Bronchial epithelial cell (primary cell): ENCODE measurements around the gene RND1. TPM values are rescaled to one million over a fixed set of nuclear protein-coding genes. Genes with fewer than 3 reads are reported as not detected.

ENCODE experiments used
- DNase-seq: peaks from one replicate; pipeline ENCODE4 v3.0.0-alpha.2; 2010; ENCODE audit warnings: low read depth
- FAIRE-seq: peaks from 2 replicates; lab custom pipeline; 2011; peaks lifted over from hg19 to GRCh38; lab: Jason Lieb, UNC
- H3K27me3 ChIP-seq: 2 replicates; pipeline ENCODE4 v1.5.1; 2011; ENCODE audit warnings: low read length; ENCODE audit not compliant: control insufficient read depth, insufficient read depth
- H3K36me3 ChIP-seq: 2 replicates; pipeline ENCODE4 v1.5.1; 2011; ENCODE audit warnings: low read length; ENCODE audit not compliant: control insufficient read depth, insufficient read depth
- H3K4me3 ChIP-seq: 2 replicates; pipeline ENCODE4 v1.5.1; 2011; ENCODE audit warnings: mild to moderate bottlenecking, low read depth, low read length, control low read depth
- total RNA-seq: library from RNA; depleted of rRNA; stranded (reverse); fragments of >200 nt; gene quantifications from 2 replicates; pipeline ENCODE4 v1.2.1, GENCODE V29; 2014
- TF ChIP-seq, protein P1 (sequence below): IDR thresholded peaks from 2 replicates; pipeline ENCODE4 v1.5.1; 2011; ENCODE audit warnings: mild to moderate bottlenecking, moderate library complexity, low read length, control low read depth, inconsistent platforms; ENCODE audit not compliant: insufficient read depth, severe bottlenecking

RND1 gene
- total RNA-seq, 1 donor from 2014 or later, result 2.9 TPM

- FAIRE-seq (no peak), DNase-seq (peak; percentile 35)
- TF ChIP-seq, protein P1, sequence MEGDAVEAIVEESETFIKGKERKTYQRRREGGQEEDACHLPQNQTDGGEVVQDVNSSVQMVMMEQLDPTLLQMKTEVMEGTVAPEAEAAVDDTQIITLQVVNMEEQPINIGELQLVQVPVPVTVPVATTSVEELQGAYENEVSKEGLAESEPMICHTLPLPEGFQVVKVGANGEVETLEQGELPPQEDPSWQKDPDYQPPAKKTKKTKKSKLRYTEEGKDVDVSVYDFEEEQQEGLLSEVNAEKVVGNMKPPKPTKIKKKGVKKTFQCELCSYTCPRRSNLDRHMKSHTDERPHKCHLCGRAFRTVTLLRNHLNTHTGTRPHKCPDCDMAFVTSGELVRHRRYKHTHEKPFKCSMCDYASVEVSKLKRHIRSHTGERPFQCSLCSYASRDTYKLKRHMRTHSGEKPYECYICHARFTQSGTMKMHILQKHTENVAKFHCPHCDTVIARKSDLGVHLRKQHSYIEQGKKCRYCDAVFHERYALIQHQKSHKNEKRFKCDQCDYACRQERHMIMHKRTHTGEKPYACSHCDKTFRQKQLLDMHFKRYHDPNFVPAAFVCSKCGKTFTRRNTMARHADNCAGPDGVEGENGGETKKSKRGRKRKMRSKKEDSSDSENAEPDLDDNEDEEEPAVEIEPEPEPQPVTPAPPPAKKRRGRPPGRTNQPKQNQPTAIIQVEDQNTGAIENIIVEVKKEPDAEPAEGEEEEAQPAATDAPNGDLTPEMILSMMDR, result no peak
- no peaks in the 10 kb centered on the region for H3K27me3 ChIP-seq
- no peak overlapping the region for H3K4me3 ChIP-seq
- H3K36me3 ChIP-seq, result no peaks in the 10 kb centered on the region
Observed at GRCh38 chr12:48883305-48884161, 17.9 kb upstream of the RND1 start.

GRCh38 chr12:48882972-48883304 lies 17.3 kb upstream of the RND1 start:
- no peak overlapping the region for H3K4me3 ChIP-seq
- no peak for DNase-seq
- H3K36me3 ChIP-seq, result no peaks in the 10 kb centered on the region
- H3K27me3 ChIP-seq, result no peaks in the 10 kb centered on the region
- FAIRE-seq, result no peak
- TF ChIP-seq, protein P1, result no peak

DNA sequence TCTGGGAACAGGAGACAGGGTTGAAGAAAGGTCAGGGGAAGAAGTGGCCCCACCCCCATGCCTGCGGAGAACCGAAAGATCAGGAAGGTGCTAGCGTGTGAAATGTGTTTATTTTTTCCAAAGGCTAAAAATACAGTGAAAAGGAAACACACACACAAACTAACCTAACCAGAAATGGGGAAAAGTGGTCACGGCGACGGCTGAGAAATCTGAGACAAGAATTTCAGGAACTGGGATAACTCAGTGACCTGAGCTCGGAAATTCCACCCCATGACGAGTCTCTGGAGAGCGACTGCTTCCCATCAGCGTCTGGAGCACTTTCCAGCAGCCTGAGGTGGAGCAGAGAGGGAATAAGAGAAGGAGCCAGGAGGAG lies 16.6 kb upstream of the RND1 start:
- Histone ChIP-seq H3K36me3 (no peaks in the 10 kb centered on the region), H3K27me3 (no peaks in the 10 kb centered on the region), H3K4me3 (peak overlapping the region; percentile 7)
- DNase-seq, result peak; percentile 66
- TF ChIP-seq, protein P1, result no peak
- FAIRE-seq, result no peak

DNA sequence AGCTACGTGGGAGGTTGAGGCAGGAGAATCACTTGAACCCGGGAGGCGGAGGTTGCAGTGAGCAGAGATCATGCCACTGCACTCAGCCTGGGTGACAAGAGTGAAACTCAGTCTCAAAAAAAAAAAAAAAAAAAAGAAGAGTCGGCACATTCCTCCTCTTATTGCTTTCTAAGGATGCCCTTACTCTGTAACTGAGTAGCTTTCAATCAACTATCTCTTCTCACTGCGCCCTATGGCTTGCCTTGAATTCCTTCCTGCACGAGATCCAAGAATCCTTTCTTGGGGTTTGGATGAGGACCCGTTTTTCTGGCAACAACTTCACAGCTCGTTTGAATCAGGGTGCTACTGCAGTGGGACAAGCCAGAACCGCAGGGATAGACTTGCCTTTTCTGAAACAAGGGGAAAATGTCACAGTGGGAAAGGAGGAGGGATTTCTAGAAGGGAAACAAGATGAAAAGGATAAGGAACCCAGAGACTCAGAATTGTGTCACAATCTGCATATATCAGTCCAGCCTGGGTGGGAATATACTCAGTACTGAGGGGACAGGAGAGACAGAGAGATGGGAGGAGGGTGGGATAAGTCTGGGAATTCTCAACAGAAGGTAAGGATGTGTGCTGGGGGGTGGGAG lies 16.1 kb upstream of the RND1 start:
- TF ChIP-seq, protein P1, result no peak
- FAIRE-seq (no peak), DNase-seq (no peak)
- H3K4me3 ChIP-seq, result no peak overlapping the region
- H3K36me3 ChIP-seq, result no peaks in the 10 kb centered on the region
- no peaks in the 10 kb centered on the region for H3K27me3 ChIP-seq

DNA sequence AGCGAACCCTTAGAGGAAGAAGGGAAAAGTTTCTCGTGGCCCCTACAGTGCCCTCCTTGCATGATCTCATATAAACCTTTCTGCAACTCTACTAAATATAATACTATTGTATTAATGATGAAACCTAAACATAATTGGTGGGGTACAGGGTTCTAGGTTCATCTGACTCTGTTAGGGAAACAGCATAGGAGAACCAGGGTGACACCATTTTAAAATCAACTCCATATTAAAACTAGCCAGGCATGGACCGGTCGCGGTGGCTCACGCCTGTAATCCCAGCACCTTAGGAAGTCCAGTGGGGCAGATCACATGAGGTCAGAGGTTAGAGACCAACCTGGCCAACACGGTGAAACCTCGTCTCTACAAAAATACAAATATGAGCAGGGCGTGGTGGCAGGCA lies 15.0 kb upstream of the RND1 start:
- TF ChIP-seq, protein P1, result no peak
- H3K27me3 ChIP-seq, result no peaks in the 10 kb centered on the region
- no peaks in the 10 kb centered on the region for H3K36me3 ChIP-seq
- no peak overlapping the region for H3K4me3 ChIP-seq
- DNase-seq (no peak), FAIRE-seq (no peak)
